ENCODE data around the gene CDH4. TPM values are rescaled to one million over a fixed set of nuclear protein-coding genes. Genes with fewer than 3 reads are reported as not detected.

The CDH4 gene
- total and polyA plus RNA-seq, 2 of the 4 experiments (the other 2 are of a cell fraction): 1.6 to 3.5 TPM

DNA sequence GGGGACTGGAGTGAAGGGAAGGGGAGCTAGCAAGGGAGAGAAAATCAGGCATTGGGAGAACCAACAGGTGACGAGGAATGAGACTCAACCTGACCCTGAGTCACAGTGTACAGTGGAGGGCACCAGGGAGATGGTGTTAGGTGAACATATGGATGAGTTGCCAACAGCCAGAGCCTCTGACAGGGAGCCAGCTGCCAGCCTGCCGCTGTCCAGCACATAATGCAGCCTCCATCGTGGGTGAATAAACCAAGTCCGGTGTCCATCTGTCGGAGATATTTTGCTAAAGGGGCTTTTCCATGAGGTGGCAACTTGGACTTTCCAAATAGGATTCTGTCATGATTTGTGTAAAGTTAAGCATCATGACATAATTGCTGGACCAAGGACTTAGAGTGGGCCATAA, 88.1 kb downstream of the CDH4 start:
- no peak overlapping the region for H3K27ac ChIP-seq (ENCODE audit: insufficient read depth, low read length)
- ATAC-seq (ENCODE audit: low read depth): no peak
- in situ Hi-C loops (cut with MboI; ENCODE audit: low sequenced_read_pairs): no loop called here
- peaks cover 0 to 8% of the 10 kb centered on the region in 2 experiments; a peak in 1 of 4 replicates for H3K79me1 ChIP-seq (ENCODE audit: low read depth in 1 of 2, low read length in 2 of 2)
- ChIA-PET POLR2A (ENCODE audit: unreplicated experiment) (no interaction called here), CTCF (no interaction called here)
- H3K56ac ChIP-seq (ENCODE audit: extremely low read depth, insufficient read depth, low read length): no peak overlapping the region
- no TSS peak for BruUV-seq (replicated peaks)
- H3K4ac ChIP-seq (ENCODE audit: low read depth, low read length): no peak overlapping the region
- H3K4me3 ChIP-seq (ENCODE audit: insufficient read depth, low read depth, low read length): no peak overlapping the region
- no peaks in the 10 kb centered on the region for H3K36me3 ChIP-seq (ENCODE audit: control insufficient read depth, insufficient read depth, low read length)
- H3K23ac ChIP-seq (ENCODE audit: low read depth, low read length): no peak overlapping the region
- no peak overlapping the region for H2BK15ac ChIP-seq (ENCODE audit: low read depth, low read length)
- no peaks in the 10 kb centered on the region for H3K4me1 ChIP-seq (ENCODE audit: control insufficient read depth, insufficient read depth, low read length)
- no peak overlapping the region for H4K8ac ChIP-seq (ENCODE audit: low read depth in 2 of 2, low read length in 2 of 2)
- TF ChIP-seq RCOR1 (IDR thresholded peaks at IDR 0.05; ENCODE audit: insufficient replicate concordance, low read length) (no peak), FOS (IDR thresholded peaks at IDR 0.05; ENCODE audit: low read depth, low read length) (no peak), RAD21 (IDR thresholded peaks at IDR 0.05; ENCODE audit: low read length) (no peak)
- no peak overlapping the region for H3K18ac ChIP-seq (ENCODE audit: low read depth, low read length)
- dilution Hi-C loops (cut with HindIII; ENCODE audit: low sequenced_read_pairs, unreplicated experiment): no loop called here
- H3K9me3 ChIP-seq (ENCODE audit: control insufficient read depth, insufficient read depth, low read length): no peaks in the 10 kb centered on the region
- DNase-seq: no peak
- H3K27me3 ChIP-seq (ENCODE audit: control insufficient read depth, insufficient read depth, low read length): no peaks in the 10 kb centered on the region
- no peak overlapping the region for H2BK120ac ChIP-seq (ENCODE audit: low read depth, low read length)
- H4K20me1 ChIP-seq (ENCODE audit: insufficient read depth, low read length): peaks cover 7% of the 10 kb centered on the region; the same call in 1 of the 2 replicates
- no peak overlapping the region for H3K14ac ChIP-seq (replicated peaks; ENCODE audit: low read depth, low read length)
- H3K4me2 ChIP-seq (ENCODE audit: low read depth, low read length): no peak overlapping the region
- no peak overlapping the region for H2BK20ac ChIP-seq (ENCODE audit: low read depth, low read length)
- no peak overlapping the region for H2AK5ac ChIP-seq (ENCODE audit: low read depth, low read length)
- intact Hi-C loops (cut with micrococcal nuclease): no loop called here
- no peak overlapping the region for H2AK9ac ChIP-seq (replicated peaks; ENCODE audit: low read depth, low read length, poor library complexity)
- WGBS, 2 experiments (ENCODE audit: extremely low coverage in 2 of 2, insufficient read length in 1 of 2): 75% methylated on average over 1 of the region's 5 CpGs; no CpG with 5 or more reads in 1 of the 2 experiments
- no peak overlapping the region for H2BK5ac ChIP-seq (ENCODE audit: low read depth, low read length, poor library complexity, severe bottlenecking)
- no peak overlapping the region for H3K9ac ChIP-seq (ENCODE audit: low read depth, low read length)
- no peak overlapping the region for H4K5ac ChIP-seq (ENCODE audit: low read depth, low read length)
- no peak overlapping the region for H2AFZ ChIP-seq (replicated peaks; ENCODE audit: low read length, poor library complexity)
- H4K91ac ChIP-seq (ENCODE audit: insufficient read depth, low read depth, low read length): no peak overlapping the region
- H3K9me1 ChIP-seq (ENCODE audit: insufficient read depth, low read length): no peaks in the 10 kb centered on the region; the same call in 1 of the 2 replicates

Measured in IMR-90 (cell line).